Erythroblast (primary cell): ENCODE data around the gene MBLAC2.

ENCODE experiments used
- GATA1 ChIP-seq: IDR thresholded peaks from 2 replicates; pipeline ENCODE4 v1.6.1; 2011; ENCODE audit warnings: low read depth, mild to moderate bottlenecking, control low read depth, low read length, moderate library complexity
- POLR2A ChIP-seq: IDR thresholded peaks from 2 replicates; pipeline ENCODE4 v1.6.1; 2011; ENCODE audit warnings: mild to moderate bottlenecking, low read length

DNA sequence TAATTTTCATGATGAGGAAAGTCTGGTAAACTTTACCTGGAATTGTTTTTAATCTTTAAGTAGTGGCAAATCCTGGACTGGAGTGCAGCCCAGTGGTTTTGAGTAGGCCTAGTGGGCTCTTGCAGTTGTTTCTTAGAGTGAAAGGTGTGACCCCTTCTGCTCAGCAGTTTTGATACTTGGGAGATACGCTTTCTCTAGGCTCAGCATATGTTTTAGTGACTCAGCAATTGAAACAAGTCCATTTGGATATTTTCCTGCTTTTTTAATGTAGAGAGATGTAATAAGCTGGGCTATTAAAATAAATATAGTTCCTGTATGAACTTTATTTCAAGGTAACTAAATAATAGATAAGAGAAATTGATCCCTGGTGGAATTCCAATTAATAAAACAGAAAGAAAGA is 6.1 kb upstream of the MBLAC2 start:
- TF ChIP-seq POLR2A, result no peak
- TF ChIP-seq GATA1, result no peak
